Neural crest cell (in vitro differentiated cells): ENCODE data around the gene ARID3A. TPM values are rescaled to one million over a fixed set of nuclear protein-coding genes. Genes with fewer than 3 reads are reported as not detected.

ENCODE experiments used
- DNase-seq: peaks from one replicate; pipeline ENCODE4 v3.0.0; 2021; ENCODE audit warnings: low read depth, mixed read lengths, low spot score
- H3K27ac Mint-ChIP-seq: one replicate; pipeline ENCODE4 v1.8.0; 2021; ENCODE audit warnings: mild to moderate bottlenecking, mixed read lengths; ENCODE audit not compliant: unreplicated experiment
- H3K27me3 Mint-ChIP-seq: 2 replicates; pipeline ENCODE4 v1.8.0; 2021; ENCODE audit warnings: low read depth, mild to moderate bottlenecking, mixed read lengths
- H3K36me3 Mint-ChIP-seq: 2 replicates; pipeline ENCODE4 v1.8.0; 2021; ENCODE audit warnings: low read depth, mild to moderate bottlenecking, mixed read lengths
- H3K4me1 Mint-ChIP-seq: 2 replicates; pipeline ENCODE4 v1.8.0; 2021; ENCODE audit warnings: mixed read lengths
- H3K4me3 Mint-ChIP-seq: one replicate; pipeline ENCODE4 v1.8.0; 2021; ENCODE audit warnings: mild to moderate bottlenecking, mixed read lengths
- H3K9me3 Mint-ChIP-seq: 2 replicates; pipeline ENCODE4 v1.8.0; 2021; ENCODE audit warnings: mixed read lengths
- total RNA-seq: library from RNA; stranded (reverse); gene quantifications from 2 replicates; pipeline ENCODE4 v1.2.1, GENCODE V29; 2021
- TF ChIP-seq, protein P1 (sequence below): fragments of 200-600 bp; sonication (generic); conservative IDR thresholded peaks from 2 replicates; pipeline ENCODE4 v1.5.0; 2021; ENCODE audit warnings: antibody characterized with exemption, mild to moderate bottlenecking

The ARID3A gene
- total RNA-seq, 1 donor from 2014 or later: 48.4 TPM

DNA sequence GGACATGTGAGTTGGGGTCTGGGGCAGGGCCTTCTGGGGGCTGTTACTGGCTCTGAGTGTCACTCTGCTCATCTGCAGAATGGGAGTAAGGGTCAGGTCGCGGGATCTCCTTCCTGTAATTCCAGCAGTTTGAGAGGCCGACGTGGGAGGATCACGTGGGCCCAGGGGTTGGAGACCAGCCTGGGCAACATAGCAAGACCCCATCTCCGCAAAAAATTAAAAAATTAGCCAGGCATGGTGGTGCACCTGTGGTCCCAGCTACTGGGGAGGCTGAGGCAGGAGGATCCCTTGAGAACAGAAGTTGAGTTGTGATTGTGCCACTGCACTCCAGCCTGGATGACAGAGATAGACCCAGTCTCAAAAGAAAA is 4.0 kb downstream of the ARID3A start:
- Mint-ChIP-seq H3K27ac (no peak overlapping the region), H3K4me3 (peak overlapping the region; percentile 49), H3K27me3 (peaks cover 3% of the 10 kb centered on the region), H3K9me3 (no peaks in the 10 kb centered on the region), H3K4me1 (peaks cover 4% of the 10 kb centered on the region), H3K36me3 (no peaks in the 10 kb centered on the region)
- no peak for DNase-seq
- TF ChIP-seq, protein P1, sequence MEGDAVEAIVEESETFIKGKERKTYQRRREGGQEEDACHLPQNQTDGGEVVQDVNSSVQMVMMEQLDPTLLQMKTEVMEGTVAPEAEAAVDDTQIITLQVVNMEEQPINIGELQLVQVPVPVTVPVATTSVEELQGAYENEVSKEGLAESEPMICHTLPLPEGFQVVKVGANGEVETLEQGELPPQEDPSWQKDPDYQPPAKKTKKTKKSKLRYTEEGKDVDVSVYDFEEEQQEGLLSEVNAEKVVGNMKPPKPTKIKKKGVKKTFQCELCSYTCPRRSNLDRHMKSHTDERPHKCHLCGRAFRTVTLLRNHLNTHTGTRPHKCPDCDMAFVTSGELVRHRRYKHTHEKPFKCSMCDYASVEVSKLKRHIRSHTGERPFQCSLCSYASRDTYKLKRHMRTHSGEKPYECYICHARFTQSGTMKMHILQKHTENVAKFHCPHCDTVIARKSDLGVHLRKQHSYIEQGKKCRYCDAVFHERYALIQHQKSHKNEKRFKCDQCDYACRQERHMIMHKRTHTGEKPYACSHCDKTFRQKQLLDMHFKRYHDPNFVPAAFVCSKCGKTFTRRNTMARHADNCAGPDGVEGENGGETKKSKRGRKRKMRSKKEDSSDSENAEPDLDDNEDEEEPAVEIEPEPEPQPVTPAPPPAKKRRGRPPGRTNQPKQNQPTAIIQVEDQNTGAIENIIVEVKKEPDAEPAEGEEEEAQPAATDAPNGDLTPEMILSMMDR: no peak

DNA sequence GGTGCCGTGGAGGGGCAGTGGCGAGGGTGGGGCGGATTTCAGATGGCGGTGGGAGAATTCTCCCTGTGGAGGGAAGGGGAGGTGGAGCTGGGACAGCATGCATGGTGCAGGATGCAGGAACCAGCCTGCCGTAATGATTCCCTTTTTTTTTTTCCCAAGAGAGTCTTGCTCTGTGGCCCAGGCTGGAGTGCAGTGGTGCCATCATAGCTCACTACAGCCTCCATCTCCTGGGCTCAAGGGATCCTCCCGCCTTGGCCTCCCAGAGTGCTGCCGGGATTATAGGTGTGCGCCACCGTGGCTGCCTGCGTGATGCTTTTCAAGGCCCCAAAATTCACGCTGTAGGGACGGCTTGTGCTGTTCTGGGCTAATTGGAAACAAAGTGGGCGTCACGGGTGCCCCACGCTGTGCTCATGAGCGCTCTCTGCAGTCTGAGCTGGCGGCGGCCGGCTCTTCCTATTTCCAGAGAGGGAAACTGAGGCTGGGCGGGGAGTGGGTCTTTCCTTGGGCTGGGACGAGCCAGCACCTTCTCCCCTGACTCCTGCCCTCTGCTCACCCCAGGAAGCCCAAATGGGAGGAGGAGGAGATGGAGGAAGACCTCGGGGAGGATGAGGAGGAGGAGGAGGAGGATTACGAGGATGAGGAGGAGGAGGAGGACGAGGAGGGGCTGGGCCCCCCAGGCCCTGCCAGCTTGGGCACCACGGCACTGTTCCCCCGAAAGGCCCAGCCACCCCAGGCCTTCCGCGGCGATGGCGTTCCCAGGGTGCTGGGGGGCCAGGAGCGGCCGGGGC is 6.2 kb downstream of the ARID3A start:
- Mint-ChIP-seq H3K4me3 (peak overlapping the region; percentile 62), H3K27ac (no peak overlapping the region)

DNA sequence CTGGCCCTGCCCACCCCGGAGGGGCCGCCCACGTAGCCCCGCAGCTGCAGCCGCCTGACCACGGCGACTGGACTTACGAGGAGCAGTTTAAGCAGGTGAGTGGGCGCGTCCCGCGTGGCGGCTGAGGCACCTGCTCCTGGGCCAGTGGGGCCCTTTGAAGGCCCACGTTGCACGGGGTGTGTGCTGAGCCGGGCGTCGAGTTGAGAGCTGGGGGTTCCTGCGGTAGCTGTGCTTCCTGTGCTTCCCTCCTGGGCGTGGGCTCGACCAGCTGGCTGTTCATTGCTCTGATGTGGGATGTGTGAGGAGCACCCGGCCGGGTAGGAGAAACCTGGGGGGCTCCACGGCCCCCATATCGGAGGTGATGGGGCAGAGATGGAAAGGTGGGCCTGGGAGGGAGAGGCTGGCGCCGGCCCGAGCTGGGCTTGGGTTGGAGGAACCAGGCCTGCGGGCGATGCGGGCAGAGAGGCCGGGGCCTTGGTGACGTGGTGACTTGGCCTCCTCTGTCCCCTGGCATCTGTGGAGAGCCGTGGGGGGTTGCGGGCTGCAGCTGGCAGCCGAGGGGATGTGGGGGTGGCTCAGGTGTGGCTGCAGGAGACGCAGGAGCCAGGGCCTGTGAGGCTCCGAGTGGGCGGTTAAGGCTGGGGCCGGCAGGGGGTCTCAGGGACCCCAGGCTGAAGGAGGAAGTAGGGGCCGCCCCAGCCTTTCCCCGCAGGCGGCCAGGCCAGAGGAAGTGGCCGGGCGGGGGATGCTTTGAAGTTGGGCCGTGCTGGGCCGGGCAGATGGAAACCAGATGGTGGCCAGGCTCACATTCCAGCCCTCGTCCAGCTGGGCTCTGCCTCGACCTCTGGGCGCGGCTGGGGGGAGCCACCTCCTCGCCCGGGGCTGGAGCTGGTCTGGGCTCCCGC is 7.1 kb downstream of the ARID3A start:
- peak overlapping the region; percentile 44 for H3K4me3 Mint-ChIP-seq
- peak overlapping the region; percentile 94 for H3K27ac Mint-ChIP-seq
- peaks cover 4% of the 10 kb centered on the region for H3K4me1 Mint-ChIP-seq
- peak; percentile 56 for DNase-seq
- TF ChIP-seq, protein P1: no peak
- no peaks in the 10 kb centered on the region for H3K9me3 Mint-ChIP-seq
- peaks cover 11% of the 10 kb centered on the region for H3K27me3 Mint-ChIP-seq
- H3K36me3 Mint-ChIP-seq: peaks cover 5% of the 10 kb centered on the region

More for the DNA sequence above, 6.2 kb downstream of the ARID3A start:
- peaks cover under 1% of the 10 kb centered on the region for H3K36me3 Mint-ChIP-seq
- H3K4me1 Mint-ChIP-seq: peaks cover 4% of the 10 kb centered on the region
- no peak for DNase-seq
- peaks cover 7% of the 10 kb centered on the region for H3K27me3 Mint-ChIP-seq
- H3K9me3 Mint-ChIP-seq: no peaks in the 10 kb centered on the region
- TF ChIP-seq, protein P1: no peak

DNA sequence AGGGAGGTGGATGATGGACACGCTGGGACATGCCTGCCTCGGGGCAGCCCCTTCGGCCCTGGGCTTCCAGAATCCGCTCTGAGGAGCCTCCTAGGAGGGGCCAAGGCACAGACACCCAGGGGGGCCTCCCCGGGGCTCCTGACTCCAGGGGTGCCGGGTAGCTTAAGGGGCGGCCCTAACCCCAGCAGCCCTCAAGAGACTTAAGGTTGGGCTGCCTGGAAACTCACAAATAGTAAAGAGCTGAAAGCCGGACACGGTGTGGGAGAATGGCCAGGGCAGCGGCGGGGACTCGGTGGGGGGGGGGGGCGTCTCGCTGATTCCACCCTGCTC is 7.7 kb downstream of the ARID3A start:
- H3K4me3 Mint-ChIP-seq: peak overlapping the region; percentile 56
- no peak overlapping the region for H3K27ac Mint-ChIP-seq

DNA sequence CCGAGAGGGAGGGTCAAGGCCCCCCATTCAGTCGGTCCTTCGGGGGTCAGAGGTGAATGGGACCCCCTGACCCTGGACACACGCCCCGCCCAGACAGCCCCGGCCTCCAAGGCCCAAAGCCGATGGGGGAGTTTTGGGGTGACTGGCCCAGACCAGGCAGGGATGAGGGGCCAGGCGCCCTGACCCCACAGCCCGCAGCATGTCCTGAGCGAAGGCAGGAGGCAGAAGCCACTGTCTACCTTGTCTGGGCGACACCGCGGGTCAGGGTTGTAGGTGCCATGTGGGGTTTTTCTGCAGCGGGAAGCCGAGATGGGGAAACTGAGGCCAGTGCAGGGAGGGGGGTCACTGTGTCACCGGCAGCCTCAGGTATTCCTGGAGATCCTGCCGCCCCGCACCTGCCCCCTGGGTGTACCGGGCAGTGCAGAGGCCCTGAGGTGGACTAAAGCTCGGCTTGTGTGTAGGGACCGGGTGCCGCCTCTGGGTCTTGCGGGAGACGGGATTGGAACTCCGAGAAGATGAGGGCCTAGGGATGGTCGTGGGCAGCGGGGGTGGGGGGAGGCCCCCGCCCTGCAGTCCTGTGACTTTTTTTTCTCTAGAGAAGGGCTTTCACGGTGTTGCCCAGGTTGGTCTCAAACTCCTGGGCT is 8.5 kb downstream of the ARID3A start:
- no peaks in the 10 kb centered on the region for H3K9me3 Mint-ChIP-seq
- TF ChIP-seq, protein P1: no peak
- peaks cover 8% of the 10 kb centered on the region for H3K36me3 Mint-ChIP-seq
- no peak overlapping the region for H3K4me3 Mint-ChIP-seq
- no peak for DNase-seq
- peaks cover 5% of the 10 kb centered on the region for H3K4me1 Mint-ChIP-seq
- H3K27me3 Mint-ChIP-seq: peaks cover 16% of the 10 kb centered on the region
- H3K27ac Mint-ChIP-seq: no peak overlapping the region

More for the DNA sequence above, 7.7 kb downstream of the ARID3A start:
- TF ChIP-seq, protein P1: no peak
- Mint-ChIP-seq H3K27me3 (peaks cover 14% of the 10 kb centered on the region), H3K9me3 (no peaks in the 10 kb centered on the region), H3K4me1 (peaks cover 4% of the 10 kb centered on the region), H3K36me3 (peaks cover 8% of the 10 kb centered on the region)
- DNase-seq: no peak
